SK-N-SH treated with all-trans-retinoic acid at 6 μM for 48 hours (cell line): ENCODE results near the gene ZBTB24.

Source experiments
- ATAC-seq: fragments of 200-7000 bp; cut with Tn5 transposase; 3 replicates; pipeline ENCODE4 v1.9.1; 2020; ENCODE audit warnings: mild to moderate bottlenecking, moderate library complexity
- ARNTL ChIP-seq: fragments of 450-650 bp; formaldehyde crosslinking; IDR thresholded peaks from 2 replicates; pipeline ENCODE4 v1.5.0; 2020; ENCODE audit warnings: low read depth, mild to moderate bottlenecking, moderate library complexity, borderline replicate concordance
- BACH2 ChIP-seq: fragments of 250-450 bp; sonication (Bioruptor Pico); IDR thresholded peaks from 2 replicates; pipeline ENCODE4 v1.9.0; 2021; ENCODE audit warnings: mild to moderate bottlenecking, borderline replicate concordance
- CSDC2 ChIP-seq: fragments of 250-450 bp; sonication (Bioruptor Pico); IDR thresholded peaks from 2 replicates; pipeline ENCODE4 v1.5.0; 2020; ENCODE audit warnings: mild to moderate bottlenecking, moderate library complexity
- GLIS3 ChIP-seq: fragments of 250-450 bp; sonication (Bioruptor Pico); IDR thresholded peaks from 2 replicates; pipeline ENCODE4 v1.5.0; 2020; ENCODE audit warnings: mild to moderate bottlenecking, moderate library complexity
- OSR1 ChIP-seq: fragments of 250-450 bp; sonication (Bioruptor Pico); IDR thresholded peaks from 2 replicates; pipeline ENCODE4 v1.8.0; 2022; ENCODE audit warnings: moderate library complexity, mild to moderate bottlenecking, inconsistent platforms
- PPARA ChIP-seq: fragments of 250-450 bp; sonication (Bioruptor Pico); IDR thresholded peaks from 2 replicates; pipeline ENCODE4 v1.5.0; 2020; ENCODE audit warnings: mild to moderate bottlenecking, borderline replicate concordance
- RARB ChIP-seq: fragments of 250-450 bp; sonication (Bioruptor Pico); IDR thresholded peaks from 2 replicates; pipeline ENCODE4 v1.8.0; 2021; ENCODE audit warnings: mild to moderate bottlenecking, moderate library complexity
- SNAI2 ChIP-seq: fragments of 250-450 bp; sonication (Bioruptor Pico); IDR thresholded peaks from 2 replicates; pipeline ENCODE4 v1.5.0; 2020; ENCODE audit warnings: mild to moderate bottlenecking, moderate library complexity
- TCF4 ChIP-seq: fragments of 250-450 bp; sonication (Bioruptor Pico); IDR thresholded peaks from 2 replicates; pipeline ENCODE4 v1.8.0; 2021; ENCODE audit warnings: mild to moderate bottlenecking, moderate library complexity, borderline replicate concordance
- TOX ChIP-seq: fragments of 250-450 bp; sonication (Bioruptor Pico); IDR thresholded peaks from 2 replicates; pipeline ENCODE4 v1.8.0; 2021; ENCODE audit warnings: mild to moderate bottlenecking, moderate library complexity, borderline replicate concordance
- ZC3H10 ChIP-seq: fragments of 250-450 bp; sonication (Bioruptor Pico); IDR thresholded peaks from 2 replicates; pipeline ENCODE4 v1.5.1; 2021; ENCODE audit warnings: mild to moderate bottlenecking, moderate library complexity
- ZFP3 ChIP-seq: fragments of 250-450 bp; sonication (Bioruptor Pico); IDR thresholded peaks from 2 replicates; pipeline ENCODE4 v1.5.0; 2020; ENCODE audit warnings: mild to moderate bottlenecking, moderate library complexity
- ZNF565 ChIP-seq: fragments of 450-650 bp; formaldehyde crosslinking; conservative IDR thresholded peaks from 2 replicates; pipeline ENCODE4 v1.5.0; 2020; ENCODE audit warnings: low read depth, mild to moderate bottlenecking, moderate library complexity
- ZNF70 ChIP-seq: fragments of 450-650 bp; formaldehyde crosslinking; IDR thresholded peaks from 2 replicates; pipeline ENCODE4 v1.5.0; 2020; ENCODE audit warnings: mild to moderate bottlenecking, moderate library complexity
- ZNF8 ChIP-seq: fragments of 450-650 bp; formaldehyde crosslinking; IDR thresholded peaks from 2 replicates; pipeline ENCODE4 v1.5.0; 2020; ENCODE audit warnings: mild to moderate bottlenecking, moderate library complexity
- TF ChIP-seq, protein P1 (sequence below): fragments of 250-450 bp; sonication (Bioruptor Pico); IDR thresholded peaks from 2 replicates; pipeline ENCODE4 v1.5.0; 2020; ENCODE audit warnings: mild to moderate bottlenecking, moderate library complexity
- TF ChIP-seq, protein P2 (sequence below): fragments of 250-450 bp; sonication (Bioruptor Pico); IDR thresholded peaks from 2 replicates; pipeline ENCODE4 v1.8.0; 2020; ENCODE audit warnings: mild to moderate bottlenecking, moderate library complexity, borderline replicate concordance
- TF ChIP-seq, protein P3 (sequence below): fragments of 250-450 bp; sonication (Bioruptor Pico); IDR thresholded peaks from 2 replicates; pipeline ENCODE4 v1.8.0; 2021; ENCODE audit warnings: low read depth, mild to moderate bottlenecking, moderate library complexity, borderline replicate concordance
- TF ChIP-seq, protein P4 (sequence below): fragments of 250-450 bp; sonication (Bioruptor Pico); IDR thresholded peaks from 2 replicates; pipeline ENCODE4 v1.5.1; 2021; ENCODE audit warnings: mild to moderate bottlenecking, moderate library complexity
- TF ChIP-seq, protein P5 (sequence below): fragments of 250-450 bp; sonication (Bioruptor Pico); IDR thresholded peaks from 2 replicates; pipeline ENCODE4 v1.5.1; 2020; ENCODE audit warnings: low read depth, mild to moderate bottlenecking, moderate library complexity

The ZBTB24 gene

DNA sequence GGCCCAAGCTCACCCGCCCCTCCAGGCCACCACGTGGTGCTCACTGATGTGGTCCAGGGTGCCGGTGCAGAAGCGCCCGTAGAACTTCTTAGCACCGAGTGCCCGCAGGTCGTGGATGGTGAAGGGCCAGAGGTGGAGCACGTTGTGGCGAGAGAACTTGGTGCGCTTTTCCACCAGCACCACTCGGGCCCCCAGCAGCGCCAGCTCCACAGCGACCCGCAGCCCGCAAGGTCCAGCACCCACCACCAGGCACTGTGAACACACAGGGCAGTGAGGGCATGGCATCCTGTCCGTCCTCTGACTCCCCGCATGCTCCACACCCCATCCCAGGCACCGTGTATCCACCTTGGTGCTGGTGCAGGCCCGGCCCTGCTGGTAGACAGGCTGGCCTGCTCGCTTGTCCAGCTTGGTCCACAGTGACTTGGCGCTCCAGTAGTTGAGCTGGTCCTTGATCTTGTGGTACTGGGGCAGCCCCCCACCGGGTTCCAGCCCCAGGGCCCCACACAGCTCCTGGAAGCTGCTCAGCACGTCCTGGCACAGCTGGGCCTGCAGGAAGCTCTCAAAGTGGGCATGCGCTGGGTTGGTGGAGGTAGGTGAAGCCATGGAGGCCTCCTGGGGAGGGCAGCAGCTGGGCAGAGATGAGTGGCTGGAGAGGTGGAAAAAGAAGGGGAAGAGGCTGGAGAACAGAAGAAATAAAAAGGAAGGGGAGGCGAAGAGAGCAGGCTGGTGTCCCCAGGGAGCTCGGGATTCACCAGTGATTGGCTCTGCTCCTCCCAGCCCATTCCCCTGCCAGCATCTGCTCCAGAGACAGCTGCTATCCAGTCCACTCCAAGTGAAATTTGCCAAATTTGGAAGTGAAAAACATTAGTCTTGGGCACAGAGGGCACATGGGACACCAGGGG is 29.2 kb downstream of the ZBTB24 start (continued):
- TF ChIP-seq, protein P1, sequence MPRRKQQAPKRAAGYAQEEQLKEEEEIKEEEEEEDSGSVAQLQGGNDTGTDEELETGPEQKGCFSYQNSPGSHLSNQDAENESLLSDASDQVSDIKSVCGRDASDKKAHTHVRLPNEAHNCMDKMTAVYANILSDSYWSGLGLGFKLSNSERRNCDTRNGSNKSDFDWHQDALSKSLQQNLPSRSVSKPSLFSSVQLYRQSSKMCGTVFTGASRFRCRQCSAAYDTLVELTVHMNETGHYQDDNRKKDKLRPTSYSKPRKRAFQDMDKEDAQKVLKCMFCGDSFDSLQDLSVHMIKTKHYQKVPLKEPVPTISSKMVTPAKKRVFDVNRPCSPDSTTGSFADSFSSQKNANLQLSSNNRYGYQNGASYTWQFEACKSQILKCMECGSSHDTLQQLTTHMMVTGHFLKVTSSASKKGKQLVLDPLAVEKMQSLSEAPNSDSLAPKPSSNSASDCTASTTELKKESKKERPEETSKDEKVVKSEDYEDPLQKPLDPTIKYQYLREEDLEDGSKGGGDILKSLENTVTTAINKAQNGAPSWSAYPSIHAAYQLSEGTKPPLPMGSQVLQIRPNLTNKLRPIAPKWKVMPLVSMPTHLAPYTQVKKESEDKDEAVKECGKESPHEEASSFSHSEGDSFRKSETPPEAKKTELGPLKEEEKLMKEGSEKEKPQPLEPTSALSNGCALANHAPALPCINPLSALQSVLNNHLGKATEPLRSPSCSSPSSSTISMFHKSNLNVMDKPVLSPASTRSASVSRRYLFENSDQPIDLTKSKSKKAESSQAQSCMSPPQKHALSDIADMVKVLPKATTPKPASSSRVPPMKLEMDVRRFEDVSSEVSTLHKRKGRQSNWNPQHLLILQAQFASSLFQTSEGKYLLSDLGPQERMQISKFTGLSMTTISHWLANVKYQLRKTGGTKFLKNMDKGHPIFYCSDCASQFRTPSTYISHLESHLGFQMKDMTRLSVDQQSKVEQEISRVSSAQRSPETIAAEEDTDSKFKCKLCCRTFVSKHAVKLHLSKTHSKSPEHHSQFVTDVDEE = no peak
- no peak for TF ChIP-seq ZFP3 (CRISPR knock-in tag)
- TF ChIP-seq, all 23 proteins: peak for 0

DNA sequence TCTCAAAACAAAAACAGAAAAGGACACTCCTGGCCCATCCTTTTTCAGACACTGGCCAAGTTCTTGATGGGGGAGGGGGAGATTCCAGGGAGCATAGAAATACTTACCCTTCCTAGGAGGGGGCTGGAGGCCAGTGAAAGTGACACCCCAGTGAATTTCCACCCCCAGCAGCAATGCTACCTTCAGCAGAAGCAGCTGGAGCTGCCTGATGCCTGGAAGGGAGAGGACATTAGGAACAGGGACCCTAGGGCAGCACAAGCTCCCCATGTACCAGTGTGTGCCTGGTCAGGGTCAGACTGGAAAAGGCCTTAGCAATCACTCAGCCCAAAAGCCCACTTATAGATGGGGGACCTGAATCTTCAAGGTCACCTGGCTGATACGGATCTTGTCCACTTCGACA is 29.9 kb downstream of the ZBTB24 start:
- ATAC-seq = no peak

More for the DNA sequence above, 29.9 kb downstream of the ZBTB24 start:
- TF ChIP-seq, protein P2, sequence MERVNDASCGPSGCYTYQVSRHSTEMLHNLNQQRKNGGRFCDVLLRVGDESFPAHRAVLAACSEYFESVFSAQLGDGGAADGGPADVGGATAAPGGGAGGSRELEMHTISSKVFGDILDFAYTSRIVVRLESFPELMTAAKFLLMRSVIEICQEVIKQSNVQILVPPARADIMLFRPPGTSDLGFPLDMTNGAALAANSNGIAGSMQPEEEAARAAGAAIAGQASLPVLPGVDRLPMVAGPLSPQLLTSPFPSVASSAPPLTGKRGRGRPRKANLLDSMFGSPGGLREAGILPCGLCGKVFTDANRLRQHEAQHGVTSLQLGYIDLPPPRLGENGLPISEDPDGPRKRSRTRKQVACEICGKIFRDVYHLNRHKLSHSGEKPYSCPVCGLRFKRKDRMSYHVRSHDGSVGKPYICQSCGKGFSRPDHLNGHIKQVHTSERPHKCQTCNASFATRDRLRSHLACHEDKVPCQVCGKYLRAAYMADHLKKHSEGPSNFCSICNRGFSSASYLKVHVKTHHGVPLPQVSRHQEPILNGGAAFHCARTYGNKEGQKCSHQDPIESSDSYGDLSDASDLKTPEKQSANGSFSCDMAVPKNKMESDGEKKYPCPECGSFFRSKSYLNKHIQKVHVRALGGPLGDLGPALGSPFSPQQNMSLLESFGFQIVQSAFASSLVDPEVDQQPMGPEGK = no peak
- TF ChIP-seq CSDC2 (CRISPR knock-in tag) = no peak
- no peak for TF ChIP-seq ARNTL
- TF ChIP-seq, protein P3, sequence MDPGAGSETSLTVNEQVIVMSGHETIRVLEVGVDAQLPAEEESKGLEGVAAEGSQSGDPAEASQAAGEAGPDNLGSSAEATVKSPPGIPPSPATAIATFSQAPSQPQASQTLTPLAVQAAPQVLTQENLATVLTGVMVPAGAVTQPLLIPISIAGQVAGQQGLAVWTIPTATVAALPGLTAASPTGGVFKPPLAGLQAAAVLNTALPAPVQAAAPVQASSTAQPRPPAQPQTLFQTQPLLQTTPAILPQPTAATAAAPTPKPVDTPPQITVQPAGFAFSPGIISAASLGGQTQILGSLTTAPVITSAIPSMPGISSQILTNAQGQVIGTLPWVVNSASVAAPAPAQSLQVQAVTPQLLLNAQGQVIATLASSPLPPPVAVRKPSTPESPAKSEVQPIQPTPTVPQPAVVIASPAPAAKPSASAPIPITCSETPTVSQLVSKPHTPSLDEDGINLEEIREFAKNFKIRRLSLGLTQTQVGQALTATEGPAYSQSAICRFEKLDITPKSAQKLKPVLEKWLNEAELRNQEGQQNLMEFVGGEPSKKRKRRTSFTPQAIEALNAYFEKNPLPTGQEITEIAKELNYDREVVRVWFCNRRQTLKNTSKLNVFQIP (CRISPR knock-in tag) = no peak
- no peak for TF ChIP-seq OSR1 (CRISPR knock-in tag)
- TF ChIP-seq GLIS3 (CRISPR knock-in tag) = no peak
- TF ChIP-seq RARB (CRISPR knock-in tag) = no peak
- TF ChIP-seq, protein P4, sequence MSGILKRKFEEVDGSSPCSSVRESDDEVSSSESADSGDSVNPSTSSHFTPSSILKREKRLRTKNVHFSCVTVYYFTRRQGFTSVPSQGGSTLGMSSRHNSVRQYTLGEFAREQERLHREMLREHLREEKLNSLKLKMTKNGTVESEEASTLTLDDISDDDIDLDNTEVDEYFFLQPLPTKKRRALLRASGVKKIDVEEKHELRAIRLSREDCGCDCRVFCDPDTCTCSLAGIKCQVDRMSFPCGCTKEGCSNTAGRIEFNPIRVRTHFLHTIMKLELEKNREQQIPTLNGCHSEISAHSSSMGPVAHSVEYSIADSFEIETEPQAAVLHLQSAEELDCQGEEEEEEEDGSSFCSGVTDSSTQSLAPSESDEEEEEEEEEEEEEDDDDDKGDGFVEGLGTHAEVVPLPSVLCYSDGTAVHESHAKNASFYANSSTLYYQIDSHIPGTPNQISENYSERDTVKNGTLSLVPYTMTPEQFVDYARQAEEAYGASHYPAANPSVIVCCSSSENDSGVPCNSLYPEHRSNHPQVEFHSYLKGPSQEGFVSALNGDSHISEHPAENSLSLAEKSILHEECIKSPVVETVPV (CRISPR knock-in tag) = no peak
- TF ChIP-seq SNAI2 (CRISPR knock-in tag) = no peak
- TF ChIP-seq, protein P5, sequence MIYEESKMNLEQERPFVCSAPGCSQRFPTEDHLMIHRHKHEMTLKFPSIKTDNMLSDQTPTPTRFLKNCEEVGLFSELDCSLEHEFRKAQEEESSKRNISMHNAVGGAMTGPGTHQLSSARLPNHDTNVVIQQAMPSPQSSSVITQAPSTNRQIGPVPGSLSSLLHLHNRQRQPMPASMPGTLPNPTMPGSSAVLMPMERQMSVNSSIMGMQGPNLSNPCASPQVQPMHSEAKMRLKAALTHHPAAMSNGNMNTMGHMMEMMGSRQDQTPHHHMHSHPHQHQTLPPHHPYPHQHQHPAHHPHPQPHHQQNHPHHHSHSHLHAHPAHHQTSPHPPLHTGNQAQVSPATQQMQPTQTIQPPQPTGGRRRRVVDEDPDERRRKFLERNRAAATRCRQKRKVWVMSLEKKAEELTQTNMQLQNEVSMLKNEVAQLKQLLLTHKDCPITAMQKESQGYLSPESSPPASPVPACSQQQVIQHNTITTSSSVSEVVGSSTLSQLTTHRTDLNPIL (CRISPR knock-in tag) = no peak
- TF ChIP-seq ZNF8 (CRISPR knock-in tag) = no peak
- no peak for TF ChIP-seq TOX (CRISPR knock-in tag)
- no peak for TF ChIP-seq BACH2 (CRISPR knock-in tag)
- no peak for TF ChIP-seq ZC3H10
- TF ChIP-seq ZNF565 (CRISPR knock-in tag) = no peak
- TF ChIP-seq TCF4 (CRISPR knock-in tag) = no peak
- TF ChIP-seq ZNF70 (CRISPR knock-in tag) = no peak
- no peak for TF ChIP-seq PPARA (CRISPR knock-in tag)
- TF ChIP-seq, protein P1 = no peak
